IMR-90 (cell line): ENCODE data around the gene ENDOU. TPM values are rescaled to one million over a fixed set of nuclear protein-coding genes. Genes with fewer than 3 reads are reported as not detected.

Experiments used
- ATAC-seq: fragments of 200-7000 bp; cut with Tn5 transposase; 2 replicates; pipeline ENCODE4 v1.9.1; 2020; ENCODE audit warnings: low read depth, mild to moderate bottlenecking, moderate library complexity
- BruUV-seq: library from RNA; stranded (reverse); fragments of 400-500 nt; replicated peaks from 2 replicates; lab custom pipeline; 2021; lab: Mats Ljungman, UMichigan
- CTCF ChIA-PET: fragments of 300-600 bp; formaldehyde crosslinking; extraction: SDS; loops from one replicate; lab custom pipeline; 2021; ENCODE audit warnings: antibody characterized with exemption; lab: Yijun Ruan, JAX
- POLR2A ChIA-PET: fragments of 300-600 bp; sonication (Branson Sonifier 250); formaldehyde crosslinking; loops from one replicate; lab custom pipeline; 2022; ENCODE audit warnings: antibody characterized with exemption; ENCODE audit not compliant: unreplicated experiment; lab: Charles Lee
- DNase-seq: peaks from one replicate; pipeline ENCODE4 v3.0.0; 2013
- H2AFZ ChIP-seq: replicated peaks from 2 replicates; pipeline ENCODE3; 2013; ENCODE audit warnings: low read length, mild to moderate bottlenecking; ENCODE audit not compliant: poor library complexity
- H2AK5ac ChIP-seq: 2 replicates; pipeline ENCODE4 v1.6.1; 2013; ENCODE audit warnings: low read depth, low read length, inconsistent platforms
- H2AK9ac ChIP-seq: replicated peaks from 2 replicates; pipeline ENCODE3; 2013; ENCODE audit warnings: mild to moderate bottlenecking, low read depth, low read length, moderate library complexity; ENCODE audit not compliant: poor library complexity
- H2BK120ac ChIP-seq: 2 replicates; pipeline ENCODE4 v1.6.1; 2013; ENCODE audit warnings: low read depth, low read length, inconsistent platforms
- H2BK15ac ChIP-seq: 3 replicates; pipeline ENCODE4 v1.6.1; 2013; ENCODE audit warnings: low read depth, low read length, inconsistent platforms
- H2BK20ac ChIP-seq: 2 replicates; pipeline ENCODE4 v1.6.1; 2013; ENCODE audit warnings: low read depth, mild to moderate bottlenecking, inconsistent platforms, low read length, moderate library complexity
- H2BK5ac ChIP-seq: 2 replicates; pipeline ENCODE4 v1.6.1; 2013; ENCODE audit warnings: mild to moderate bottlenecking, low read depth, low read length, inconsistent platforms; ENCODE audit not compliant: poor library complexity, severe bottlenecking
- H3K14ac ChIP-seq: replicated peaks from 2 replicates; pipeline ENCODE4 v1.6.1; 2013; ENCODE audit warnings: low read depth, low read length, inconsistent platforms
- H3K18ac ChIP-seq: 2 replicates; pipeline ENCODE4 v1.6.1; 2013; ENCODE audit warnings: low read depth, low read length, control low read depth
- H3K23ac ChIP-seq: 2 replicates; pipeline ENCODE4 v1.6.1; 2013; ENCODE audit warnings: low read depth, low read length, inconsistent platforms
- H3K27ac ChIP-seq: 2 replicates; pipeline ENCODE4 v1.5.1; 2013; ENCODE audit warnings: mild to moderate bottlenecking, control low read depth, low read length; ENCODE audit not compliant: insufficient read depth
- H3K27me3 ChIP-seq: 2 replicates; pipeline ENCODE4 v1.6.1; 2013; ENCODE audit warnings: low read length; ENCODE audit not compliant: control insufficient read depth, insufficient read depth
- H3K36me3 ChIP-seq: 2 replicates; pipeline ENCODE4 v1.6.1; 2013; ENCODE audit warnings: low read length, mixed read lengths; ENCODE audit not compliant: control insufficient read depth, insufficient read depth
- H3K4ac ChIP-seq: 2 replicates; pipeline ENCODE4 v1.6.1; 2013; ENCODE audit warnings: low read depth, low read length, inconsistent platforms
- H3K4me1 ChIP-seq: 2 replicates; pipeline ENCODE4 v1.6.1; 2013; ENCODE audit warnings: low read length, mixed read lengths; ENCODE audit not compliant: control insufficient read depth, insufficient read depth
- H3K4me2 ChIP-seq: 2 replicates; pipeline ENCODE4 v1.6.1; 2013; ENCODE audit warnings: low read depth, mild to moderate bottlenecking, control low read depth, low read length, moderate library complexity
- H3K4me3 ChIP-seq: 2 replicates; pipeline ENCODE4 v1.5.1; 2013; ENCODE audit warnings: low read depth, mild to moderate bottlenecking, control low read depth, low read length, moderate library complexity; ENCODE audit not compliant: insufficient read depth
- H3K56ac ChIP-seq: 2 replicates; pipeline ENCODE4 v1.6.1; 2013; ENCODE audit warnings: low read length, inconsistent platforms; ENCODE audit not compliant: insufficient read depth; ENCODE audit errors: extremely low read depth
- H3K79me1 ChIP-seq, 2 experiments: 2 replicates each; pipeline ENCODE4 v1.6.1; 2013; ENCODE audit warnings: low read length in 2 of 2, inconsistent platforms in 1 of 2, low read depth in 1 of 2
- H3K9ac ChIP-seq: 2 replicates; pipeline ENCODE4 v1.6.1; 2013; ENCODE audit warnings: low read depth, low read length, control low read depth
- H3K9me1 ChIP-seq: 2 replicates; pipeline ENCODE4 v1.6.1; 2013; ENCODE audit warnings: low read length, inconsistent platforms; ENCODE audit not compliant: insufficient read depth
- H3K9me3 ChIP-seq: 2 replicates; pipeline ENCODE4 v1.6.1; 2013; ENCODE audit warnings: low read length; ENCODE audit not compliant: control insufficient read depth, insufficient read depth
- H4K20me1 ChIP-seq: 2 replicates; pipeline ENCODE4 v1.6.1; 2013; ENCODE audit warnings: low read length, inconsistent platforms; ENCODE audit not compliant: insufficient read depth
- H4K5ac ChIP-seq: 2 replicates; pipeline ENCODE4 v1.6.1; 2013; ENCODE audit warnings: mild to moderate bottlenecking, low read depth, low read length, control low read depth
- H4K8ac ChIP-seq, 2 experiments: 2 replicates each; pipeline ENCODE4 v1.6.1; 2013; ENCODE audit warnings: low read depth in 2 of 2, low read length in 2 of 2, control low read depth in 1 of 2, inconsistent platforms in 1 of 2
- H4K91ac ChIP-seq: 2 replicates; pipeline ENCODE4 v1.6.1; 2013; ENCODE audit warnings: low read depth, low read length, inconsistent platforms; ENCODE audit not compliant: insufficient read depth
- BHLHE40 ChIP-seq: fragments of 150-350 bp; IDR thresholded peaks from 2 replicates; pipeline ENCODE4 v1.6.1; 2016; ENCODE audit warnings: mild to moderate bottlenecking, low read depth, low read length
- CHD1 ChIP-seq: IDR thresholded peaks from 2 replicates; pipeline ENCODE4 v1.6.1; 2012; ENCODE audit warnings: low read depth, low read length, improper control_type of control experiment
- CTCF ChIP-seq: conservative IDR thresholded peaks from 2 replicates; pipeline ENCODE4 v1.5.1; 2012; ENCODE audit warnings: mild to moderate bottlenecking, low read depth, low read length, improper control_type of control experiment
- ELK1 ChIP-seq: fragments of 150-350 bp; IDR thresholded peaks from 2 replicates; pipeline ENCODE4 v1.6.1; 2016; ENCODE audit warnings: low read depth, mild to moderate bottlenecking, low read length, moderate library complexity, borderline replicate concordance
- FOS ChIP-seq: fragments of 150-350 bp; IDR thresholded peaks from 2 replicates; pipeline ENCODE4 v1.6.1; 2016; ENCODE audit warnings: low read depth, low read length
- MAZ ChIP-seq: IDR thresholded peaks from 2 replicates; pipeline ENCODE4 v1.6.1; 2012; ENCODE audit warnings: low read depth, mild to moderate bottlenecking, low read length, improper control_type of control experiment, moderate library complexity, borderline replicate concordance
- MXI1 ChIP-seq: IDR thresholded peaks from 2 replicates; pipeline ENCODE4 v1.6.1; 2012; ENCODE audit warnings: low read depth, mild to moderate bottlenecking, low read length, moderate library complexity, borderline replicate concordance
- NFE2L2 ChIP-seq: fragments of 150-350 bp; IDR thresholded peaks from 2 replicates; pipeline ENCODE4 v1.6.1; 2016; ENCODE audit warnings: low read depth, mild to moderate bottlenecking, low read length
- POLR2A ChIP-seq: IDR thresholded peaks from 2 replicates; pipeline ENCODE4 v1.6.1; 2012; ENCODE audit warnings: mild to moderate bottlenecking, low read depth, low read length
- RAD21 ChIP-seq: IDR thresholded peaks from 2 replicates; pipeline ENCODE4 v1.6.1; 2012; ENCODE audit warnings: low read length, improper control_type of control experiment
- RCOR1 ChIP-seq: IDR thresholded peaks from 2 replicates; pipeline ENCODE4 v1.6.1; 2012; ENCODE audit warnings: mild to moderate bottlenecking, low read length, improper control_type of control experiment; ENCODE audit not compliant: insufficient replicate concordance
- RFX5 ChIP-seq: IDR thresholded peaks from 2 replicates; pipeline ENCODE4 v1.8.0; 2012; ENCODE audit warnings: low read depth, mild to moderate bottlenecking, low read length, moderate library complexity
- SMC3 ChIP-seq: fragments of 150-350 bp; IDR thresholded peaks from 2 replicates; pipeline ENCODE4 v1.6.1; 2016; ENCODE audit warnings: low read depth, mild to moderate bottlenecking, antibody characterized with exemption, low read length, moderate library complexity
- WGBS, 2 experiments: methylation state at CpG; one replicate each; pipeline versions ENCODE4 v1.1.5 to v1.1.7; 2013; ENCODE audit warnings: missing lambda C conversion rate in 2 of 2; ENCODE audit not compliant: insufficient read length in 1 of 2; ENCODE audit errors: extremely low coverage in 2 of 2; 5-methylcytosine and 5-hydroxymethylcytosine counted together
- dilution Hi-C: fragments of 300-500 bp; cut with HindIII; formaldehyde crosslinking; loops from one replicate; pipeline ENCODE4 v1.14.3; 2018; ENCODE audit warnings: low sequenced_read_pairs; ENCODE audit not compliant: unreplicated experiment
- in situ Hi-C: fragments of 300-500 bp; cut with MboI; formaldehyde crosslinking; loops from 3 replicates; pipeline ENCODE4 v1.14.3; 2019; ENCODE audit warnings: low sequenced_read_pairs, inconsistent platforms, mixed read lengths
- intact Hi-C: fragments of 100-400 bp; cut with micrococcal nuclease; formaldehyde crosslinking; loops from 2 replicates; pipeline ENCODE4 v1.10.0; 2022
- polyA plus RNA-seq, 3 experiments: library from polyadenylated mRNA; depleted of rRNA; stranded (reverse); fragments of >200 nt; gene quantifications; 2 replicates each; pipeline ENCODE4 v1.2.3, GENCODE V29; 2012; ENCODE audit warnings: low replicate concordance in 1 of 3
- total RNA-seq: library from RNA; depleted of rRNA; stranded (reverse); fragments of >200 nt; gene quantifications from 2 replicates; pipeline ENCODE4 v1.2.3, GENCODE V29; 2012

The ENDOU gene
- total and polyA plus RNA-seq, 2 of the 4 experiments (the other 2 are of a cell fraction), result under 0.01 to 0.09 TPM

GRCh38 chr12:47758834-47759690 is 33.8 kb upstream of the ENDOU start, which contains the start of gene RAPGEF3:
Gene RAPGEF3 (minus strand): TSS chr12:47758880. CDS start chr12:47758556, 324 bp downstream.
- ChIA-PET POLR2A (no interaction called here), CTCF (interaction anchor here (0.5 to 2.7 kb wide), 8 partner anchors 9 to 79 kb away, joined by 3 to 11 read pairs (median 4); no protein-coding TSS in a partner anchor)
- Histone ChIP-seq H4K91ac (peak within 1 kb of the TSS; percentile 86), H3K79me1 (no peaks in the 10 kb centered on the region), H2BK15ac (peak within 1 kb of the TSS; percentile 53; the same call in 1 of the 3 replicates), H3K36me3 (no peaks in the 10 kb centered on the region), H2BK5ac (peak within 1 kb of the TSS; percentile 63), H2AFZ (peak within 1 kb of the TSS; percentile 94), H3K18ac (peak within 1 kb of the TSS; percentile 42; the same call in 1 of the 2 replicates), H3K23ac (peak within 1 kb of the TSS; percentile 85; the same call in 1 of the 2 replicates), H4K20me1 (no peaks in the 10 kb centered on the region), H4K8ac (peak within 1 kb of the TSS; percentile 76 to 82), H3K4me1 (peaks cover 12% of the 10 kb centered on the region), H3K56ac (0 out of 2 replicates have a peak within 1 kb of the TSS, but pooled peaks have one; percentile 10), H3K4me2 (peak within 1 kb of the TSS; percentile 82), H3K14ac (peak within 1 kb of the TSS; percentile 83), H3K9me1 (peaks cover 4% of the 10 kb centered on the region; the same call in 1 of the 2 replicates), H3K9ac (peak within 1 kb of the TSS; percentile 52), H2BK120ac (peak within 1 kb of the TSS; percentile 91), H3K4me3 (peak within 1 kb of the TSS; percentile 65), H2BK20ac (peak within 1 kb of the TSS; percentile 33; the same call in 1 of the 2 replicates), H3K4ac (peak within 1 kb of the TSS; percentile 97), H4K5ac (peak within 1 kb of the TSS; percentile 59), H3K27me3 (no peaks in the 10 kb centered on the region), H2AK5ac (peak within 1 kb of the TSS; percentile 80), H3K27ac (peak within 1 kb of the TSS; percentile 43), H3K9me3 (no peaks in the 10 kb centered on the region), H2AK9ac (peak within 1 kb of the TSS; percentile 83)
- ATAC-seq, result peak; percentile 96
- in situ Hi-C loops, result no loop called here
- intact Hi-C loops, result loop anchor here (1.0 to 2.0 kb wide), 2 partner anchors 22 to 42 kb away; no protein-coding TSS in a partner anchor
- no TSS peak for BruUV-seq
- dilution Hi-C loops, result no loop called here
- peak; percentile 75 for DNase-seq
- WGBS, 2 experiments, result 0% methylated on average over 8 of the region's 57 CpGs; no CpG with 5 or more reads in 1 of the 2 experiments
- TF ChIP-seq NFE2L2 (no peak), MXI1 (peak; percentile 93), RFX5 (no peak), ELK1 (no peak), RAD21 (peak; percentile 39), BHLHE40 (no peak), FOS (peak; percentile 73), MAZ (peak; percentile 62; the same call in 1 of the 2 replicates), SMC3 (peak; percentile 27), POLR2A (peak; percentile 35; the same call in 1 of the 2 replicates), CHD1 (no peak), RCOR1 (no peak), CTCF (peak; percentile 50)
